ENCODE data around the gene DNAJC21.

DNAJC21 gene

GRCh38 chr5:34914671-34915138, 14.7 kb upstream of the DNAJC21 start:
- DNase-seq (ENCODE audit: low spot score): peak; percentile 70
- no peaks in the 10 kb centered on the region for H3K27me3 ChIP-seq (ENCODE audit: insufficient read depth, poor library complexity, severe bottlenecking)

GRCh38 chr5:34915139-34915855, 14.1 kb upstream of the DNAJC21 start, which contains the start of the genes BRIX1 and RAD1:
Gene BRIX1 (plus strand): TSS chr5:34915711. CDS start chr5:34915739, 28 bp downstream.
Gene RAD1 (minus strand): TSS chr5:34915504. CDS start chr5:34914892, 612 bp downstream.
- DNase-seq (ENCODE audit: low spot score): peak; percentile 98

More at GRCh38 chr5:34914671-34915138, 14.7 kb upstream of the DNAJC21 start:
- Histone ChIP-seq H3K9me3 (ENCODE audit: severe bottlenecking) (no peaks in the 10 kb centered on the region), H3K36me3 (ENCODE audit: low read depth) (peaks cover 73% of the 10 kb centered on the region), H3K4me3 (ENCODE audit: severe bottlenecking) (peak overlapping the region; percentile 58), H3K4me1 (ENCODE audit: insufficient read depth, poor library complexity, severe bottlenecking) (peaks cover 23% of the 10 kb centered on the region), H3K27ac (ENCODE audit: poor library complexity, severe bottlenecking) (peak overlapping the region; percentile 67)
- ATAC-seq (ENCODE audit: low read depth): peak; percentile 28
- no peak for TF ChIP-seq CTCF (IDR thresholded peaks at IDR 0.05; ENCODE audit: poor library complexity, severe bottlenecking)

GRCh38 chr5:34915856-34916192, 13.5 kb upstream of the DNAJC21 start:
- Histone ChIP-seq H3K27ac (ENCODE audit: poor library complexity, severe bottlenecking) (peak overlapping the region; percentile 67), H3K9me3 (ENCODE audit: severe bottlenecking) (no peaks in the 10 kb centered on the region), H3K4me3 (ENCODE audit: severe bottlenecking) (peak overlapping the region; percentile 58), H3K27me3 (ENCODE audit: insufficient read depth, poor library complexity, severe bottlenecking) (no peaks in the 10 kb centered on the region), H3K4me1 (ENCODE audit: insufficient read depth, poor library complexity, severe bottlenecking) (peaks cover 23% of the 10 kb centered on the region), H3K36me3 (ENCODE audit: low read depth) (peaks cover 75% of the 10 kb centered on the region)
- ATAC-seq (ENCODE audit: low read depth) (no peak; the same call in 2 of the 3 replicates), DNase-seq (ENCODE audit: low spot score) (no peak)
- TF ChIP-seq CTCF (IDR thresholded peaks at IDR 0.05; ENCODE audit: poor library complexity, severe bottlenecking): no peak

More at GRCh38 chr5:34915139-34915855, 14.1 kb upstream of the DNAJC21 start, which contains the start of the genes BRIX1 and RAD1:
- no peaks in the 10 kb centered on the region for H3K9me3 ChIP-seq (ENCODE audit: severe bottlenecking)
- peaks cover 23% of the 10 kb centered on the region for H3K4me1 ChIP-seq (ENCODE audit: insufficient read depth, poor library complexity, severe bottlenecking)
- peak; percentile 99 for ATAC-seq (ENCODE audit: low read depth)
- H3K36me3 ChIP-seq (ENCODE audit: low read depth): peaks cover 74% of the 10 kb centered on the region
- H3K4me3 ChIP-seq (ENCODE audit: severe bottlenecking): peak within 1 kb of the TSS; percentile 58
- H3K27ac ChIP-seq (ENCODE audit: poor library complexity, severe bottlenecking): peak within 1 kb of the TSS; percentile 67
- H3K27me3 ChIP-seq (ENCODE audit: insufficient read depth, poor library complexity, severe bottlenecking): no peaks in the 10 kb centered on the region
- no peak for TF ChIP-seq CTCF (IDR thresholded peaks at IDR 0.05; ENCODE audit: poor library complexity, severe bottlenecking)

GRCh38 chr5:34916518-34916917, 12.8 kb upstream of the DNAJC21 start:
- H3K9me3 ChIP-seq (ENCODE audit: severe bottlenecking): no peaks in the 10 kb centered on the region
- H3K4me3 ChIP-seq (ENCODE audit: severe bottlenecking): peak overlapping the region; percentile 58
- peaks cover 75% of the 10 kb centered on the region for H3K36me3 ChIP-seq (ENCODE audit: low read depth)
- H3K27ac ChIP-seq (ENCODE audit: poor library complexity, severe bottlenecking): peak overlapping the region; percentile 67
- H3K4me1 ChIP-seq (ENCODE audit: insufficient read depth, poor library complexity, severe bottlenecking): peaks cover 23% of the 10 kb centered on the region
- ATAC-seq (ENCODE audit: low read depth) (no peak), DNase-seq (ENCODE audit: low spot score) (no peak)
- H3K27me3 ChIP-seq (ENCODE audit: insufficient read depth, poor library complexity, severe bottlenecking): no peaks in the 10 kb centered on the region
- TF ChIP-seq CTCF (IDR thresholded peaks at IDR 0.05; ENCODE audit: poor library complexity, severe bottlenecking): no peak

- ATAC-seq (ENCODE audit: low read depth) (no peak), DNase-seq (ENCODE audit: low spot score) (no peak)
- Histone ChIP-seq H3K9me3 (ENCODE audit: severe bottlenecking) (no peaks in the 10 kb centered on the region), H3K36me3 (ENCODE audit: low read depth) (peaks cover 75% of the 10 kb centered on the region), H3K27me3 (ENCODE audit: insufficient read depth, poor library complexity, severe bottlenecking) (no peaks in the 10 kb centered on the region), H3K4me1 (ENCODE audit: insufficient read depth, poor library complexity, severe bottlenecking) (peaks cover 30% of the 10 kb centered on the region), H3K4me3 (ENCODE audit: severe bottlenecking) (no peak overlapping the region), H3K27ac (ENCODE audit: poor library complexity, severe bottlenecking) (no peak overlapping the region)
- no peak for TF ChIP-seq CTCF (IDR thresholded peaks at IDR 0.05; ENCODE audit: poor library complexity, severe bottlenecking)
Observed at GRCh38 chr5:34918025-34918424, 11.3 kb upstream of the DNAJC21 start.

Measured in RWPE2 (cell line).